Retinal pigment epithelial cell (primary cell): ENCODE results near the gene NFATC2.

Source experiments
- DNase-seq: peaks from one replicate; pipeline ENCODE4 v3.0.0-alpha.2; 2010; ENCODE audit warnings: low read depth
- H3K4me3 ChIP-seq: 2 replicates; pipeline ENCODE4 v1.5.1; 2011; ENCODE audit warnings: mild to moderate bottlenecking, low read length, control low read depth, moderate library complexity
- CTCF ChIP-seq: conservative IDR thresholded peaks from 2 replicates; pipeline ENCODE4 v1.5.1; 2011; ENCODE audit warnings: low read depth, low read length, control low read depth, inconsistent platforms

Gene NFATC2

DNA sequence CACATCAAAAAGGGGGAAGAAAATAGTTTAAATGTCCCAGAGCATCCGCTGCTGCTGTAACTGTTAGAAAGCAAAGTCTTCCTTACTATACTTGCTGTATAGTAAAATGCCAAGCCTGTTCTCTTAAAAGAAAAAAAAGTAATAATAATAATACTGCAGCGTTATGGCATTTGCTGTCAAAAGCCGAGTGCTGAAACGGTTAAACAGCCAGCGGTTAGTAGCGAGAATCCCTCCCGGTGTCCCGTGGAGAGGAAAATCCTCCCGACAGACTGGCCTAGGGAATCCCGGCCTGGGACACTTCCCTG, 19.5 kb upstream of the NFATC2 start:
- TF ChIP-seq CTCF = no peak
- H3K4me3 ChIP-seq = peak overlapping the region; percentile 59
- DNase-seq = no peak

DNA sequence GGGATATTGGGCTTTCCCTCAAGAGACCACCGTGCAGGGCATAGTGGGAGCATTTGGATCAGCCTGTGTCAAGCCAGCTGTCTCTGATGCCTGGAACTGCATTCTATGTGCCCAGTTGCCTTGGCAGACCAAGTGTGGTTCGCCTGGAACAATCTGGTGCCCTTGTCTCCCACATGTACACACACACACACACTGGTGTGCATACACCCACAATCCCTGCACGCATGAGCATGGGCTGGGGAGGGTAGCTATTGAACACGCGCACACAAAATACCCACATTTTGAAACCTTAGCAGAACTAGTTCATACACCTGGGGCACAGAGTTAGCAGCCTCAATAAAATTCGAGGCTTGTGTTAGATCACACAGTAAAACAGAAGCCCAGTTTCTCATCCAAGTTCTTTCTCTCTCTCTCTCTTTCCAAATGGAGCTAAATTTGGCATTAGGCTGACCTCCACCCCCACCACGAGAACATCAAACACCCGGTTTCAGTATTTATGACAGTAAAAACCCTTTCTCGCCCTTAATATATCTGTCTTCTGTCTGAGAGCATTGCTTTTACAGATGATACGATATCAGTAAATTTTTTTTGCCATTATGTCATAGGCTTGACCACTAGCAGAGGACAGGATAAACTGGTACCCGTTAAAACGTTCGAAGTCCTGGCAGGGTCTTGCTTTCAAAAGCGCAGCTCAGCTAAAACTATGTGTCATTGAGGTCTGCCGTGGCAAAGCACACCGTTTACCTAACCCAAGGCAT, 18.2 kb upstream of the NFATC2 start:
- no peak overlapping the region for H3K4me3 ChIP-seq
- no peak for DNase-seq

DNA sequence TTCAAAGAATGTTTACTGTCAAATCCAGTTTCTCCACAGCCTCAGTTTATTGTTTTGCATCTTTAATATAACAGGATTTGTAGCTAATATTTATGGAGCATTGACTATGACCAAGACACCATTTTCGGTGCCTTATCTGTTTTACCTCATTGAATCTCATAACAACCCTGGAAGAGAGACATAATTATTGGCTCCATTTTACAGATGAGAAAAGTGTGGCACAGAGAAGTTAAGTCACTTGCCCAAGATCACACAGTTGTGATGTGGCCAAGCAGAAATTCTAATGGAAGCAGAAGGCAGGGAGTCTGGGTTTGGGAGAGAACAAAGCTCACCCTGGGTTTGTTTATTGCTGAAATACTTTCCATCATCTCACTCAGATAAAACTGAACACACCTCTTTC, 17.5 kb upstream of the NFATC2 start:
- no peak overlapping the region for H3K4me3 ChIP-seq
- no peak for DNase-seq
- TF ChIP-seq CTCF = no peak

More for the DNA sequence above, 18.2 kb upstream of the NFATC2 start:
- TF ChIP-seq CTCF = no peak

DNA sequence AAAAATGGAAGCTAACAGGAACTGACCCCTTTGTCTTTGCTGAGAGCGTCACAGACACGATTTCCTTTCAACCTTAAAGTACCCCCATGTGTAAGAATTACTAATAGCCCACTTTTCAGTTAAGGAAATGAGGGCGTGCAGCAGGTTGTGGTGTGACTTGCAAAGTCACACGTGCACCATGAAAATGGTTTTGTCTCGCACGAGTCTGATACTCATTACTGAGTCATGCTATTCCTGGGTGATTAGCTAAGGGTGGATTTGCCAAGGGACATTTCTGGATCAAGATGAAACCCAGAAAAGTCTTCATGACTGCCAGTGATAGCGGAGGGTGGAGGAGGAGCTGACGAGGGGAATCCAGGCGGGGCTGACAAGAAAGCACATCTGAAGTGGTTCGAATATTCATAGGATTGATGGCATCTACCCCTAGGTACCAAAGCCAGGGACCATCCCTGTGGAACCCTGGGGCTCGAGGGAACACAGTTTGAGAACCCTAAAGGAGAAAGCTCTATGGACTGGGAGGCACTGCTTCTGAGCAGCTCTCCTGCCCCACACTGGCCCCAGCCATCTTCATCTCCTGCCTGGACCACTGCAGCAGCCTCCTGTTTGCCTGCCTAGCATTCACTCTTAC, 12.1 kb upstream of the NFATC2 start:
- TF ChIP-seq CTCF = no peak
- DNase-seq = no peak
- no peak overlapping the region for H3K4me3 ChIP-seq

DNA sequence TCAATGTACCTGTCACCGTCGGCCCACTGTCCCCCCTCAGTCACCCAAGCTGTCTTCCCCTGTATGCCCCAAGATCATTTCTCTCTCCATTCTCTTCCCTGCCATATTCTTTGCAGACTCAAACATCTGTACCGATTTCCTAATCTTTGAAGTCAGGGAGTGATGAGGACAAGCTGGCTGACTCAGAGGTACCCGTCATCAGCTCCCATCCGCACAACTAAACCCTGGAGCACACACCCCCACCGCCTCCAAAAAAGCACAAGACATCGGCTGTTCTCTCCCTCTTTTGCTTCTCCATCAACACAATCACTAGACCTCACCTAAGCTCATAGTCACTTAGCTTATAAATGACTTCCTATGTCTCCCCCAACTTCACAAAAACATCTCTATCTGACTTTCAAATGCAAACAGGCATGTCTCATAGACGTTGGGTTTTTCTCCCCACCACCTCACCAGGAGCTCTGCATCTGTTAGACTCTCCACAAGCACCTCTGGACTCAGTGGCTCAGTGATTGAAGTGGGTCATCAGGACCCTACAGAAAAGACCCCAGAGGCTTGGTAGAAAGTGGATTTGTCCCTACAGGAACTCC, 11.5 kb upstream of the NFATC2 start:
- H3K4me3 ChIP-seq = no peak overlapping the region
- DNase-seq = no peak
- no peak for TF ChIP-seq CTCF

- no peak for DNase-seq
- H3K4me3 ChIP-seq = no peak overlapping the region
- no peak for TF ChIP-seq CTCF
Observed at GRCh38 chr20:51551186-51551585, 8.7 kb upstream of the NFATC2 start.

DNA sequence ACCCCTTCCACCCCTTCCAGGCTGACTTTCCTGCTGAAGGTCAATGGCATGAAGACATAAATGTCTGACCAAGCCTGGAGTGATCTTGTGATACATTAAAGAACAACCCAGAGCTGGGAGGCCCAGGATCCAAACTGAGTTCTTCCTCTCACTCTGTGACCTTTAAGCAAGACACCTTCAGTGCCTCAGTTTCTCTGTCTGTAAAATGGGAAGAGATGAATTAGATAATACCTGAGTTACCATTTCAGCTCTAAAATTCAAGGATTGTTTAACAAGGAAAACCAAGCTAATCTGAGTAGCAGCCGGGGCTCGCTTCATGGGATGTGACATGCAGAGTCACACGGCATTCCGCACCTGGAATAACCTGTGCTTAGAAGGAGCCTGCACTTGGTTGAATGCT, 7.0 kb upstream of the NFATC2 start:
- TF ChIP-seq CTCF = no peak
- no peak for DNase-seq
- H3K4me3 ChIP-seq = no peak overlapping the region
